Measurements from ENCODE around the gene NOTCH2.

Gene NOTCH2

DNA sequence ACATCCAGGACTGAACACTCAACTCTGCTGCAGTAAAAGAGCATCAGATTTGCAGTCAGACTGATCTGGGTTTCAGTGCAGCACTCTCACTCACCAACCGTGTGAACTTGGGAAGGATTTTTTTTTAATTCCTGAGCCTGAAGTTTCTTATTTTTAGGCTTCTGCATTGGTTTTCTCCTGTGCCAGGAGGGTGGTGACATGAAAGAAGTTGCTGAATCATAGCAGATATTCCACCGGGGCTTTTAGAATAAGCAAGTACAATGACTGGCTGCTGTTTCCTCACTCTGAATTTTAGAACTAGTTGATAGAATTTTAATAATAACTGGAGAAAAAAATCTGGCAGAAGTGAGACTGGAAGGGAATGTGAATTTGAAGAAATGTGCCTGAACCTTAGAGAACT lies 184.8 kb downstream of the NOTCH2 start:
- Histone ChIP-seq H3K18ac (ENCODE audit: low read length) (no peak overlapping the region), H4K91ac (ENCODE audit: low read depth, low read length, poor library complexity) (no peak overlapping the region), H3K79me1 (ENCODE audit: low read depth, low read length) (no peaks in the 10 kb centered on the region), H3K4me2 (ENCODE audit: insufficient read depth, low read length, poor library complexity, severe bottlenecking) (no peak overlapping the region), H3K14ac (ENCODE audit: low read length) (no peak overlapping the region), H3K36me3 (replicated peaks in 1 of 2; ENCODE audit: control insufficient read depth in 2 of 2, insufficient read depth in 2 of 2, low read length in 2 of 2) (no peaks in the 10 kb centered on the region), H2AFZ (ENCODE audit: low read length) (no peak overlapping the region), H2BK120ac (ENCODE audit: low read depth, low read length) (no peak overlapping the region), H2AK5ac (ENCODE audit: low read depth, low read length) (no peak overlapping the region), H2BK5ac (ENCODE audit: low read length) (no peak overlapping the region), H2BK15ac (ENCODE audit: low read length) (no peak overlapping the region), H3K4ac (ENCODE audit: low read length) (no peak overlapping the region), H3K23ac (ENCODE audit: low read depth, low read length, poor library complexity) (no peak overlapping the region), H3K9ac (ENCODE audit: low read depth, low read length, poor library complexity) (no peak overlapping the region), H2BK12ac (ENCODE audit: low read length) (no peak overlapping the region), H3K4me3 (ENCODE audit: low read length in 2 of 2) (no peak overlapping the region), H3K27ac (replicated peaks; ENCODE audit: low read length) (no peak overlapping the region), H3K27me3 (ENCODE audit: control insufficient read depth in 3 of 3, insufficient read depth in 3 of 3, low read depth in 1 of 3, low read length in 3 of 3) (peaks cover 0 to 12% (median 0%) of the 10 kb centered on the region in 3 experiments), H3K9me3 (replicated peaks in 1 of 2; ENCODE audit: control insufficient read depth in 2 of 2, insufficient read depth in 1 of 2, low read depth in 1 of 2, low read length in 2 of 2) (peaks cover 1 to 6% of the 10 kb centered on the region in 2 donors), H3K4me1 (ENCODE audit: control insufficient read depth in 2 of 2, insufficient read depth in 1 of 2, low read depth in 1 of 2, low read length in 2 of 2) (peaks cover 0 to 4% of the 10 kb centered on the region in 2 donors), H4K8ac (ENCODE audit: low read depth, low read length) (no peak overlapping the region)
- DNase-seq (ENCODE audit: low spot score) = no peak
- WGBS, 2 donors (ENCODE audit: extremely low coverage in 2 of 2, insufficient read length in 2 of 2, insufficient replicate concordance in 1 of 2) = no CpG with 5 or more reads among the region's 2 CpGs

DNA sequence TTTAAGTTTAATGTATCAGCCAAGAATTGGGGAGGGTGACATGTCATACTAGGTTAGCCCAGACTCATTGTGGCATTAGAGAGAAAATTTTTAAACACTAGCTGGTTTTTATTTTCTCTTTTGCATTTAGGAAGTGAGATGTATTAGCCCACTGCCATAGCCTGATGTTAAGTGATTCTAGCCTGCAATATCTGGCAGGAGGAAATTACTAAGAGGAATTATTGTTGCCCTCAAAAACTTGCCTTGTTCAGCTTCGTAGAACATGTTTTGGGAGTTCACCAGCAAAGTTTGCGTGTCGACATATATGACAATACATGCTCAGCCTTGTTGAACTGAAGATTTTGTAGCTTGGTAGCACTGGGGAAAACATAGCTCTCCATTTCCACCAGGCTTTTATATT lies 185.6 kb downstream of the NOTCH2 start:
- no peaks in the 10 kb centered on the region for H3K79me1 ChIP-seq (ENCODE audit: low read depth, low read length)
- H3K4ac ChIP-seq (ENCODE audit: low read length) = no peak overlapping the region

DNA sequence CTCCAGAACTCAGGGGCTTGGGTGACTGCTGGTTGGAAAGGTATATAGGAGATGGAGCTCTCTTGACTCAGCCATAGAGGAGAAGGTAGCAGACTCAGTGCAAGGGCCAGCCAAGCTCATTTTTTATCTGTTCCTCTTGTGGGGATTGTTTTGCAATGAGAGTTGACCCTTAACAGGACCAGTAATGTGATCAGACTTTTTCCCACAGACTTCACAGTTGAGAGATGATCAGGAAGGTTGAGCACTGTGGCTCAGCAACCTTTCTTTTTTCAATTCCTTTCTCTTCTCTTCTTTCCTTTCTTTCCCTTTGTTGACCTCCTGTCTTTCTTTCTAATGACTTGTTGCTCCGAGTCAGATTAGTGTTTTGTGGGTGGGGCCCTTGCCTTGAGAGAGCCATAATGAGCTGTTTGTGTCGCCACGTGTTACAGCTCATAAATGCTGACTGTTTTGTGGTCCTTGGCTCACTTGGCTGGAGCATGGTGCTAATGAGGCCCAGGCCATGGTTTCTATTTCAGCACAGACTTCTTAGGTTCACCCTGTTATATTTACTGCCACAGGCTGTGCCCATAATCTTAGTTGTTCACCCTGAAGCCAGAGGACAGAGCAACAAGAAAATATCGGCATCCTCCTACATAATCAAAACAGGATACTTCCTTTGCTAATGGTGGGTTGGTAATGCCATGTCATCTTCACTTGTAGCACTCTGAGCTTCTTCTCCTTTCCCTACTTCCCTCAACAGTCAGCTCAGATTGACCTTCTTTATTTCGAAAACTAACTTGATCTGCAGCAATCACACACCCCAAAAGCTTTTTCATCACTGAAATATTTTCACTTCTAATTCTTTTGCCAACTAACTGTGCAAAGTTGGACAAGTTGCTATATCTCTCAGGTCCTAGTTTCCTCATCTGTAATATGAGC lies 187.1 kb downstream of the NOTCH2 start:
- peaks cover 0 to 12% (median 0%) of the 10 kb centered on the region in 3 experiments for H3K27me3 ChIP-seq (ENCODE audit: control insufficient read depth in 3 of 3, insufficient read depth in 3 of 3, low read depth in 1 of 3, low read length in 3 of 3)
- H3K18ac ChIP-seq (ENCODE audit: low read length) = no peak overlapping the region
- H3K4me1 ChIP-seq (ENCODE audit: control insufficient read depth in 2 of 2, insufficient read depth in 1 of 2, low read depth in 1 of 2, low read length in 2 of 2) = peaks cover 0 to 4% of the 10 kb centered on the region in 2 donors
- no peaks in the 10 kb centered on the region for H3K36me3 ChIP-seq (replicated peaks in 1 of 2; ENCODE audit: control insufficient read depth in 2 of 2, insufficient read depth in 2 of 2, low read length in 2 of 2)
- H2BK15ac ChIP-seq (ENCODE audit: low read length) = no peak overlapping the region
- H3K4me2 ChIP-seq (ENCODE audit: insufficient read depth, low read length, poor library complexity, severe bottlenecking) = no peak overlapping the region
- no peak overlapping the region for H2BK120ac ChIP-seq (ENCODE audit: low read depth, low read length)
- no peak overlapping the region for H3K4me3 ChIP-seq (ENCODE audit: low read length in 2 of 2)
- no peak overlapping the region for H2BK12ac ChIP-seq (ENCODE audit: low read length)
- H2BK5ac ChIP-seq (ENCODE audit: low read length) = no peak overlapping the region
- no peak overlapping the region for H4K91ac ChIP-seq (ENCODE audit: low read depth, low read length, poor library complexity)
- no peak for DNase-seq (ENCODE audit: low spot score)
- H3K23ac ChIP-seq (ENCODE audit: low read depth, low read length, poor library complexity) = no peak overlapping the region
- WGBS, 2 donors (ENCODE audit: extremely low coverage in 2 of 2, insufficient read length in 2 of 2, insufficient replicate concordance in 1 of 2) = no CpG with 5 or more reads among the region's 5 CpGs
- H2AFZ ChIP-seq (ENCODE audit: low read length) = no peak overlapping the region
- no peak overlapping the region for H3K9ac ChIP-seq (ENCODE audit: low read depth, low read length, poor library complexity)
- H3K9me3 ChIP-seq (replicated peaks in 1 of 2; ENCODE audit: control insufficient read depth in 2 of 2, insufficient read depth in 1 of 2, low read depth in 1 of 2, low read length in 2 of 2) = no peaks in the 10 kb centered on the region
- no peak overlapping the region for H4K8ac ChIP-seq (ENCODE audit: low read depth, low read length)
- H3K14ac ChIP-seq (ENCODE audit: low read length) = no peak overlapping the region
- H3K79me1 ChIP-seq (ENCODE audit: low read depth, low read length) = no peaks in the 10 kb centered on the region
- H3K4ac ChIP-seq (ENCODE audit: low read length) = no peak overlapping the region
- no peak overlapping the region for H3K27ac ChIP-seq (replicated peaks; ENCODE audit: low read length)
- no peak overlapping the region for H2AK5ac ChIP-seq (ENCODE audit: low read depth, low read length)

More for the DNA sequence above, 185.6 kb downstream of the NOTCH2 start:
- peaks cover 0 to 4% of the 10 kb centered on the region in 2 donors for H3K4me1 ChIP-seq (ENCODE audit: control insufficient read depth in 2 of 2, insufficient read depth in 1 of 2, low read depth in 1 of 2, low read length in 2 of 2)
- H2BK5ac ChIP-seq (ENCODE audit: low read length) = no peak overlapping the region
- no CpG with 5 or more reads among the region's 3 CpGs for WGBS, 2 donors (ENCODE audit: extremely low coverage in 2 of 2, insufficient read length in 2 of 2, insufficient replicate concordance in 1 of 2)
- no peak overlapping the region for H2BK15ac ChIP-seq (ENCODE audit: low read length)
- H2BK120ac ChIP-seq (ENCODE audit: low read depth, low read length) = no peak overlapping the region
- no peak overlapping the region for H4K8ac ChIP-seq (ENCODE audit: low read depth, low read length)
- H3K27me3 ChIP-seq (ENCODE audit: control insufficient read depth in 3 of 3, insufficient read depth in 3 of 3, low read depth in 1 of 3, low read length in 3 of 3) = peaks cover 0 to 12% (median 0%) of the 10 kb centered on the region in 3 experiments
- H3K23ac ChIP-seq (ENCODE audit: low read depth, low read length, poor library complexity) = no peak overlapping the region
- no peak overlapping the region for H3K4me3 ChIP-seq (ENCODE audit: low read length in 2 of 2)
- H3K36me3 ChIP-seq (replicated peaks in 1 of 2; ENCODE audit: control insufficient read depth in 2 of 2, insufficient read depth in 2 of 2, low read length in 2 of 2) = no peaks in the 10 kb centered on the region
- no peak overlapping the region for H4K91ac ChIP-seq (ENCODE audit: low read depth, low read length, poor library complexity)
- H3K27ac ChIP-seq (replicated peaks; ENCODE audit: low read length) = no peak overlapping the region
- peaks cover 1 to 6% of the 10 kb centered on the region in 2 donors for H3K9me3 ChIP-seq (replicated peaks in 1 of 2; ENCODE audit: control insufficient read depth in 2 of 2, insufficient read depth in 1 of 2, low read depth in 1 of 2, low read length in 2 of 2)
- no peak overlapping the region for H2BK12ac ChIP-seq (ENCODE audit: low read length)
- no peak overlapping the region for H3K18ac ChIP-seq (ENCODE audit: low read length)
- no peak overlapping the region for H2AFZ ChIP-seq (ENCODE audit: low read length)
- H3K14ac ChIP-seq (ENCODE audit: low read length) = no peak overlapping the region
- no peak overlapping the region for H2AK5ac ChIP-seq (ENCODE audit: low read depth, low read length)
- H3K9ac ChIP-seq (ENCODE audit: low read depth, low read length, poor library complexity) = no peak overlapping the region
- DNase-seq (ENCODE audit: low spot score) = no peak
- H3K4me2 ChIP-seq (ENCODE audit: insufficient read depth, low read length, poor library complexity, severe bottlenecking) = no peak overlapping the region
